ENCODE results near the gene TMEM86A. TPM values are rescaled to one million over a fixed set of nuclear protein-coding genes. Genes with fewer than 3 reads are reported as not detected.

The TMEM86A gene
- total RNA-seq, 1 donor from 2014 or later: 1.1 TPM

GRCh38 chr11:18721561-18722292 lies 23.1 kb downstream of the TMEM86A start:
- intact Hi-C loops (cut with micrococcal nuclease): loop anchor here (1.0 to 10.0 kb wide), 5 partner anchors 15 to 477 kb away; partner anchors contain the start of genes SAA2, SPTY2D1, TMEM86A and TSG101

GRCh38 chr11:18722293-18722637 lies 23.7 kb downstream of the TMEM86A start:
- intact Hi-C loops (cut with micrococcal nuclease): loop anchor here (5.0 to 10.0 kb wide), 3 partner anchors 90 to 477 kb away; partner anchors contain the start of genes SAA2, SPTY2D1 and TSG101

- intact Hi-C loops (cut with micrococcal nuclease): loop anchor here (5.0 to 10.0 kb wide), 3 partner anchors 92 to 479 kb away; partner anchors contain the start of genes SAA2, SPTY2D1 and TSG101
Observed at GRCh38 chr11:18723991-18724390, 25.4 kb downstream of the TMEM86A start.

- intact Hi-C loops (cut with micrococcal nuclease): loop anchor here (10.0 kb wide), 1 partner anchor 481 kb away; the partner anchor contains the start of gene SAA2
Observed at GRCh38 chr11:18726040-18726439, 27.5 kb downstream of the TMEM86A start, which contains the start of gene IGSF22. IGSF22 (minus strand) TSS chr11:18726188; CDS start chr11:18724236, 1,952 bp downstream.

GRCh38 chr11:18727479-18728236 lies 29.1 kb downstream of the TMEM86A start:
- intact Hi-C loops (cut with micrococcal nuclease): loop anchor here (10.0 kb wide), 1 partner anchor 483 kb away; the partner anchor contains the start of gene SAA2

GRCh38 chr11:18728658-18729057 lies 30.1 kb downstream of the TMEM86A start:
- intact Hi-C loops (cut with micrococcal nuclease): loop anchor here (10.0 kb wide), 1 partner anchor 484 kb away; the partner anchor contains the start of gene SAA2

- intact Hi-C loops (cut with micrococcal nuclease): loop anchor here (10.0 kb wide), 1 partner anchor 485 kb away; the partner anchor contains the start of gene SAA2
Observed at GRCh38 chr11:18729426-18729825, 30.8 kb downstream of the TMEM86A start.

- intact Hi-C loops (cut with micrococcal nuclease): no loop called here
Observed at GRCh38 chr11:18730020-18730419, 31.4 kb downstream of the TMEM86A start.

- intact Hi-C loops (cut with micrococcal nuclease): no loop called here
Observed at GRCh38 chr11:18731441-18731840, 32.9 kb downstream of the TMEM86A start.

- intact Hi-C loops (cut with micrococcal nuclease): loop anchor here (1.0 to 2.0 kb wide), 2 partner anchors 192 to 617 kb away; no protein-coding TSS in a partner anchor
Observed at GRCh38 chr11:18731949-18732821, 33.6 kb downstream of the TMEM86A start.

GRCh38 chr11:18733202-18733601 lies 34.6 kb downstream of the TMEM86A start:
- intact Hi-C loops (cut with micrococcal nuclease): loop anchor here (2.0 kb wide), 1 partner anchor 618 kb away; no protein-coding TSS in a partner anchor

GRCh38 chr11:18736590-18737148 lies 38.1 kb downstream of the TMEM86A start:
- intact Hi-C loops (cut with micrococcal nuclease): no loop called here

GRCh38 chr11:18737642-18738041 lies 39.1 kb downstream of the TMEM86A start:
- intact Hi-C loops (cut with micrococcal nuclease): no loop called here

- intact Hi-C loops (cut with micrococcal nuclease): no loop called here
Observed at GRCh38 chr11:18739685-18740084, 41.1 kb downstream of the TMEM86A start.

- intact Hi-C loops (cut with micrococcal nuclease): no loop called here
Observed at GRCh38 chr11:18741783-18742182, 43.2 kb downstream of the TMEM86A start.

- intact Hi-C loops (cut with micrococcal nuclease): no loop called here
Observed at GRCh38 chr11:18743365-18743764, 44.8 kb downstream of the TMEM86A start.

GRCh38 chr11:18743900-18744514 lies 45.4 kb downstream of the TMEM86A start:
- intact Hi-C loops (cut with micrococcal nuclease): no loop called here

GRCh38 chr11:18745251-18745650 lies 46.7 kb downstream of the TMEM86A start:
- intact Hi-C loops (cut with micrococcal nuclease): no loop called here

GRCh38 chr11:18748766-18749365 lies 50.3 kb downstream of the TMEM86A start:
- intact Hi-C loops (cut with micrococcal nuclease): no loop called here
